ENCODE measurements around the gene PLAAT2.

- TF ChIP-seq POLR2AphosphoS5 (IDR thresholded peaks at IDR 0.05): no peak
- no peak for TF ChIP-seq CTCF (IDR thresholded peaks at IDR 0.05 in 8 of 11, conservative IDR thresholded peaks at IDR 0.05 in 3 of 11)
- no peak for TF ChIP-seq POLR2A (IDR thresholded peaks at IDR 0.05)
Observed at GRCh38 chr11:63535734-63536133, 27.4 kb downstream of the PLAAT2 start.

All from spleen (tissue), 7 donors.